GM21786 (cell line): ENCODE data around the gene PCDHA12.
"Not testable (repeated sequence)": the region's sequence is repeated elsewhere in the genome, so short reads cannot be mapped to it uniquely, and the experiment has no call there.

Experiments used
- ATAC-seq: cut with Tn5 transposase; IDR thresholded peaks from one replicate; pipeline ENCODE4 v1.9.1; 2021; ENCODE audit not compliant: unreplicated experiment

Gene PCDHA12

DNA sequence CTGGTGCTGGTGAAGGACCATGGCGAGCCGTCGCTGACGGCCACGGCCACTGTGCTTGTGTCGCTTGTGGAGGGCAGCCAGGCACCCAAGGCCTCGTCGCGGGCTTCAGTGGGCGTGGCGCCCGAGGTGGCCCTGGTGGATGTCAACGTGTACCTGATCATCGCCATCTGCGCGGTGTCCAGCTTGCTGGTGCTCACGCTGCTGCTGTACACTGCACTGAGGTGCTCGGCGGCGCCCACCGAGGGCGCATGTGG, 17.2 kb upstream of the PCDHA12 start:
- no peak for ATAC-seq

DNA sequence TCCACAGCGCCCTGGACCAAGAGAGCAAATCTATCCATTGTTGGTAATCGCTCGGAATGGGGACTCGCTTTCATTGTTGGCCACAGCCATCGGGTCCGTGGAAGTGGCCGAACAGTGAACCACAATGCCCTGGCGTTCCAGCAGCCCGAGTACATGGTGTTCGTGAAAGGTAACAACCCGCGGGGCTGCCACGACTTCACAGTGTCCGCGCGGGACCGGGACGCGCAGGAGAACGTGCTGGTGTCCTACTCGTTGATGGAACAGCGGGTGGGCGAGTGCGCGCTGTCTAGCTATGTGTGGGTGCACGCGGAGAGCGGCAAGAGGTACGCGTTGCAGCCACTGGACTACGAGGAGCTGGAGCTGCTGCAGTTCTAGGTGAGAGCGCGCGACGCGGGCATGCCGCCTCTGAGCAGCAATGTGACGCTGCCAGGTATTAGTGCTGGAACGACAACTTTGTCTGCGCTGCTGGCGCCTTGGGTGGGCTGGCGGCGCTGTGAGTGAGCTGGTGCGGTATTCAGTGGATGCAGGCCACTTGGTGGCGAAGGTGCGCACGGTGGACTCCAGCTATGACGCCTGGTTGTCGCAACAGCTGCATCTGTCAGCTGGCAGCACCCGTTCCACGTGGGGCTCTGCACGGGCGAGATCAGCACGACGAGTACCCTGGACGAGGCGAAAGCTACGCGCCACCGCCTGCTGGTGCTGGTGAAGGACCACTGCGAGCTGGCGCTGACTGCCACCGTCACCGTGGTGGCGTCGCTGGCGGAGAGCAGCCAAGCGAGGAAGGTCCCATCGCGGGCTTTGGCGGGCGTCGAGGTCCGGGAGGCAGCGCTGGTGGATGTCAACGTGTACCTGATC, 12.4 kb upstream of the PCDHA12 start:
- no peak for ATAC-seq

DNA sequence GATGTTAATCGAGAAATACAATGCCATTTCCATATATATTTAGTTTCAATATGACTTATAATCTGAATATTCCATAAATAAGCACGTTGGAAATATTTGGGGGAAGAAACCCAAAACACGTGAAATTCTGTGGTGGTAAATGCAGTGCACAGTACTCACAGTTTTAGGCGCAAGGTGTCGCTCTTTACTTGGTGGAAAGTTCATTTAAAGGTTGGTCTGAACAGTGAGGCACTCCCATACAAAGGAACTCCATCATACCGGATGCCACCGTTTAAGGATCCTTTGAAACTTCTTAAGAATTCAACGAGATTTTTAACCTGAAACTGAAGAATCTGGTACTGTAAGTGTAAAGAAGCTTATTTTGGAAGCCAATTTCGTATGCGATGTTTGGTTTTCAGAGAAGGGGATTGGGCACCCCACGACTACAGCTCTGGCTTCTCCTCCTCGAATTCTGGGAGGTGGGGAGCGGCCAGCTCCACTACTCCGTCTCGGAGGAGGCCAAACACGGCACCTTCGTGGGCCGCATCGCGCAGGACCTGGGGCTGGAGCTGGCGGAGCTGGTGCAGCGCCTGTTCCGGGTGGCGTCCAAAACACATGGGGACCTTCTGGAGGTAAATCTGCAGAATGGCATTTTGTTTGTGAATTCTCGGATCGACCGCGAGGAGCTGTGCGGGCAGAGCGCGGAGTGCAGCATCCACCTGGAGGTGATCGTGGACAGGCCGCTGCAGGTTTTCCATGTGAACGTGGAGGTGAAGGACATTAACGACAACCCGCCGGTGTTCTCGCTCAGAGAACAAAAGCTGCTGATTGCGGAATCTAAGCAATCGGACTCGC, 6.2 kb upstream of the PCDHA12 start, which contains the start of gene PCDHA11:
Gene PCDHA11 (plus strand): TSS at position 237 of the 834 bp plus-strand sequence. CDS start 147 bp downstream, at position 384.
- no peak for ATAC-seq

DNA sequence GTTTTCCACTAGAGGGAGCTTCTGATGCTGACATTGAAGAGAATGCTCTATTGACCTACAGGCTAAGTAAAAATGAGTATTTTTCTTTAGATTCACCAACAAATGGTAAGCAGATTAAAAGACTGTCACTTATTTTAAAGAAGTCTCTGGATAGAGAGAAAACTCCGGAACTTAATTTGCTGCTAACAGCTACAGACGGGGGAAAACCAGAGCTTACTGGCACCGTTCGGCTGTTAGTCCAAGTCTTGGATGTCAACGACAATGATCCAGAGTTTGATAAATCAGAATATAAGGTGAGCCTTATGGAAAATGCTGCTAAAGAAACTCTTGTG, 5.6 kb upstream of the PCDHA12 start:
- no peak for ATAC-seq

DNA sequence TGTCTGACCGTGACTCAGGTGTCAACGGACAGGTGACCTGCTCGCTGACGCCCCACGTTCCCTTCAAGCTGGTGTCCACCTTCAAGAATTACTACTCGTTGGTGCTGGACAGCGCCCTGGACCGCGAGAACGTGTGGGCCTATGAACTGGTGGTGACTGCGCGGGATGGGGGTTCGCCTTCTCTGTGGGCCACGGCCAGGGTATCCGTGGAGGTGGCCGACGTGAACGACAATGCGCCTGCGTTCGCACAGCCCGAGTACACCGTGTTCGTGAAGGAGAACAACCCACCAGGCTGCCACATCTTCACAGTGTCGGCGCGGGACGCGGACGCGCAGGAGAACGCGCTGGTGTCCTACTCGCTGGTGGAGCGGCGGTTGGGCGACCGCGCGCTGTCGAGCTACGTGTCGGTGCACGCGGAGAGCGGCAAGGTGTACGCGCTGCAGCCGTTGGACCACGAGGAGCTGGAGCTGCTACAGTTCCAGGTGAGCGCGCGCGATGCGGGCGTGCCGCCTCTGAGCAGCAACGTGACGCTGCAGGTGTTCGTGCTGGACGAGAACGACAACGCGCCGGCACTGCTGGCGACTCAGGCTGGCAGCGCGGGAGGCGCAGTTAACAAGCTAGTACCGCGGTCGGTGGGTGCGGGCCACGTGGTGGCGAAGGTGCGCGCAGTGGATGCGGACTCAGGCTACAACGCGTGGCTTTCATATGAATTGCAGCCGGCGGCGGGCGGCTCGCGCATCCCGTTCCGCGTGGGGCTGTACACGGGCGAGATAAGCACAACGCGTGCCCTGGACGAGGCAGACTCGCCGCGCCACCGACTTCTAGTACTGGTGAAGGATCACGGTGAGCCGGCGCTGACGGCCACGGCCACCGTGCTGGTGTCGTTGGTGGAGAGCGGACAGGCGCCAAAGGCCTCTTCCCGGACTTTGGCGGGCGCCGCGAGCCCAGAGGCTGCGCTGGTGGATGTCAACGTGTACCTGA, 4.6 kb upstream of the PCDHA12 start:
- no peak for ATAC-seq

DNA sequence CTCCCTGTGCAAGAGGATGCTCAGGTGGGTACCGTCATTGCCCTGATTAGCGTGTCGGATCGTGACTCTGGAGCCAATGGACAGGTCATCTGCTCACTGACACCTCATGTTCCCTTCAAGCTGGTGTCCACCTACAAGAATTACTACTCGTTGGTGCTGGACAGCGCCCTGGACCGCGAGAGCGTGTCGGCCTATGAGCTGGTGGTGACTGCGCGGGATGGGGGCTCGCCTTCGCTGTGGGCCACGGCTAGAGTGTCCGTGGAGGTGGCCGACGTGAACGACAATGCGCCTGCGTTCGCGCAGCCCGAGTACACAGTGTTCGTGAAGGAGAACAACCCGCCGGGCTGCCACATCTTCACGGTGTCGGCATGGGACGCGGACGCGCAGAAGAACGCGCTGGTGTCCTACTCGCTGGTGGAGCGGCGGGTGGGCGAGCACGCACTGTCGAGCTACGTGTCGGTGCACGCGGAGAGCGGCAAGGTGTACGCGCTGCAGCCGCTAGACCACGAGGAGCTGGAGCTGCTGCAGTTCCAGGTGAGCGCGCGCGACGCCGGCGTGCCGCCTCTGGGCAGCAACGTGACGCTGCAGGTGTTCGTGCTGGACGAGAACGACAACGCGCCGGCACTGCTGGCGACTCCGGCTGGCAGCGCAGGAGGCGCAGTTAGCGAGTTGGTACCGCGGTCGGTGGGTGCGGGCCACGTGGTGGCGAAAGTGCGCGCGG, 1.6 kb downstream of the PCDHA12 start:
- ATAC-seq, result not testable (repeated sequence)

DNA sequence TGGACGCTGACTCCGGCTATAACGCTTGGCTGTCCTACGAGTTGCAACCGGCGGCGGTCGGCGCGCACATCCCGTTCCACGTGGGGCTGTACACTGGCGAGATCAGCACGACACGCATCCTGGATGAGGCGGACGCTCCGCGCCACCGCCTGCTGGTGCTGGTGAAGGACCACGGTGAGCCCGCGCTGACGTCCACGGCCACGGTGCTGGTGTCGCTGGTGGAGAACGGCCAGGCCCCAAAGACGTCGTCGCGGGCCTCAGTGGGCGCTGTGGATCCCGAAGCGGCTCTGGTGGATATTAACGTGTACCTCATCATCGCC, 2.1 kb downstream of the PCDHA12 start:
- ATAC-seq, result no peak

DNA sequence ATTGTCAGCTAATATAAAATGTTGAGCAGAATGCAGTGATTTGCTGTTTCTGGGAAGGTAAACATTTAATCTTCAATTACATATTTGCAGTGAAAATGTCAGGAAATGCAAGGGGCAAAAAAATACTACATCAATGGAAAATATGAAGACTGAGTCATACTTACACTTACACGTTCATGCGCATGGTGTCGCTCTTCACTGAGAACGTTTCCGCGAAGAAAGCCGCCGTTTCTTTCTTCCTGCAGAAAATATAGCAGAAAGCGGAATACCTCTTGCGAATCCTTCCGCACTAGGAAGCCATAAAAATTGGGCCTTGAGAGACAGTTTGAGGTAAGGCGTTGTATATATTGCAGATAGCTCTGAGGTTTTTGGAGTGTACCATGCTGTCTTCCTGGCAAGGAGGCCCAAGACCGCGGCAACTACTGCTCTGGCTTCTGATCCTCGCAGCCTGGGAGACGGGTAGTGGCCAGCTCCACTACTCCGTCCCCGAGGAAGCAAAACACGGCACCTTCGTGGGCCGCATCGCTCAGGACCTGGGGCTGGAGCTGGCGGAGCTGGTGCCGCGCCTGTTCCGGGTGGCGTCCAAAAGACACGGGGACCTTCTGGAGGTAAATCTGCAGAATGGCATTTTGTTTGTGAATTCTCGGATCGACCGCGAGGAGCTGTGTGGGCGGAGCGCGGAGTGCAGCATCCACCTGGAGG, 6.9 kb downstream of the PCDHA12 start, which contains the start of gene PCDHA13:
Gene PCDHA13 (plus strand): TSS at position 236 of the 702 bp plus-strand sequence. CDS start 145 bp downstream, at position 381.
- no peak for ATAC-seq

DNA sequence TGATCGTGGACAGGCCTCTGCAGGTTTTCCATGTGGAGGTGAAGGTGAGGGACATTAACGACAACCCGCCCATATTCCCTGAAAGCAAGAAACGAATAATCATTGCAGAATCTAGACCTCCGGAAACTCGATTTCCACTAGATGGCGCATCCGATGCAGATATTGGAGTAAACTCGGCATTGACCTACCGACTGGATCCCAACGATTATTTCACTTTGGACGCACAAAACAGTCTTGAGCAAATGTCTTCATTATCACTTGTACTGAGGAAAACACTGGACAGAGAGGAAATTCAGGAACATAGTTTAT, 7.4 kb downstream of the PCDHA12 start:
- ATAC-seq, result no peak

DNA sequence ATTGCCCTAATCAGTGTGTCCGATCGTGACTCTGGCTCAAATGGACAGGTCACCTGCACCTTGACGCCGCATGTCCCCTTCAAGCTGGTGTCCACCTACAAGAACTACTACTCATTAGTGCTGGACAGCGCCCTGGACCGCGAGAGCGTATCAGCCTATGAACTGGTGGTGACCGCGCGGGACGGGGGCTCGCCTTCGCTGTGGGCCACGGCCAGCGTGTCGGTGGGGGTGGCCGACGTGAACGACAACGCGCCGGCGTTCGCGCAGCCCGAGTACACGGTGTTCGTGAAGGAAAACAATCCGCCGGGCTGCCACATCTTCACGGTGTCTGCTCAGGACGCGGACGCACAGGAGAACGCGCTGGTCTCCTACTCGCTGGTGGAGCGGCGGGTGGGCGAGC, 8.3 kb downstream of the PCDHA12 start:
- ATAC-seq, result no peak

DNA sequence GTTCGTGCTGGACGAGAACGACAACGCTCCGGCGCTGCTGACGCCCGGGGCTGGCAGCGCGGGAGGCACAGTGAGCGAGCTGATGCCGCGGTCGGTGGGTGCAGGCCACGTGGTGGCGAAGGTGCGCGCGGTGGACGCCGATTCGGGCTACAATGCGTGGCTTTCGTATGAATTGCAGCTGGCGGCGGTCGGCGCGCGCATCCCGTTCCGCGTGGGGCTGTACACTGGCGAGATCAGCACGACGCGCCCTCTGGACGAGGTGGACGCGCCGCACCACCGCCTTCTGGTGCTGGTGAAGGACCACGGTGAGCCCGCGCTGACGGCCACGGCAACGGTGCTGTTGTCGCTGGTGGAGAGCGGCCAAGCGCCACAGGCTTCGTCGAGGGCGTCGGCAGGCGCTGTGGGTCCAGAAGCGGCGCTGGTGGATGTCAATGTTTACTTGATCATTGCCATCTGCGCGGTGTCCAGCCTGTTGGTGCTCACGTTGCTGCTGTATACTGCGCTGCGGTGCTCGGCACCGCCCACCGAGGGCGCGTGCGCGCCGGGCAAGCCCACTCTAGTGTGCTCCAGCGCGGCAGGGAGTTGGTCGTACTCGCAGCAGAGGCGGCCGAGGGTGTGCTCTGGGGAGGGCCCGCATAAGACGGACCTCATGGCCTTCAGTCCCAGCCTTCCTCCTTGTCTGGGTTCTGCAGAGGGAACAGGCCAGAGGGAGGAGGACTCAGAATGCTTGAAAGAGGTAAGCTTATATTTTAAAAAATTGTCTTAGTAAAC, 9.0 kb downstream of the PCDHA12 start:
- ATAC-seq, result no peak

DNA sequence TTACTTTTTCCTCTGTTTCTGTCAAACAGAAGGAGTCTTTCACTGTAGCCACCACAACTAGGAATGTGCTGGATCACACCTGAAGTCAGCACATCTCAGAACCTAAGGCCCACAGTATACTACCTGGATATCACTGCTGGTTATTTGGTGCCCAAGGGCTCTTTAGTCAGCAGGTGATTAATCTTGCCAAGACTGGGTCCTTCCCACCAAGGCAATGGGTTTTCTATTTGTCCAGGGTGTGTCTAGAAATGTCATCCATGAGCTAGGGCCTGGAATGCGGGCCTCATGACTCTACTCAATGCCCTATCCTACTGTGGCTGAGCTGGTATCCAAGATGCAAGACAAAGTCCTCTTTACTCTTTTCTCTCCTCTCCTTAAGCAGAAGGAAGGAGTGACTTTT, 41.2 kb downstream of the PCDHA12 start:
- ATAC-seq, result no peak

DNA sequence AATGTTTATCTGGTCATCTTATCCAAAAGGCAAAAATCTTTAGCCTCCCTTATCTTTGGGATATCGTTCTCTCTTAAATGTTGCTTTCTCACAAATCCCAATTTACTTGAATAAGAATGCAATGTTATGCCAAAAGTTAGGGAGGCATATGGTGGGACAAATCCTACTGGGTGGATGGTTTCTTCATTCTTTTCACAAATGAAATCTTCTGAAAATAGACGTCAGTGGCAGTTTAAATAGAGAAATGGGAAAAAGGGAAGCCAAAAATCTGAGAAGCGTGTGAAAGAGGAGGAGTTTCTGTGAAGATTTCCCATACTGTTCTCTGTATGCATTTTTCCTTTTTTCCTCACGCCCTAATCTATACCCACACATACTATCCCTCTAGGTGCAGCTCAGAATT, 48.5 kb downstream of the PCDHA12 start:
- no peak for ATAC-seq

DNA sequence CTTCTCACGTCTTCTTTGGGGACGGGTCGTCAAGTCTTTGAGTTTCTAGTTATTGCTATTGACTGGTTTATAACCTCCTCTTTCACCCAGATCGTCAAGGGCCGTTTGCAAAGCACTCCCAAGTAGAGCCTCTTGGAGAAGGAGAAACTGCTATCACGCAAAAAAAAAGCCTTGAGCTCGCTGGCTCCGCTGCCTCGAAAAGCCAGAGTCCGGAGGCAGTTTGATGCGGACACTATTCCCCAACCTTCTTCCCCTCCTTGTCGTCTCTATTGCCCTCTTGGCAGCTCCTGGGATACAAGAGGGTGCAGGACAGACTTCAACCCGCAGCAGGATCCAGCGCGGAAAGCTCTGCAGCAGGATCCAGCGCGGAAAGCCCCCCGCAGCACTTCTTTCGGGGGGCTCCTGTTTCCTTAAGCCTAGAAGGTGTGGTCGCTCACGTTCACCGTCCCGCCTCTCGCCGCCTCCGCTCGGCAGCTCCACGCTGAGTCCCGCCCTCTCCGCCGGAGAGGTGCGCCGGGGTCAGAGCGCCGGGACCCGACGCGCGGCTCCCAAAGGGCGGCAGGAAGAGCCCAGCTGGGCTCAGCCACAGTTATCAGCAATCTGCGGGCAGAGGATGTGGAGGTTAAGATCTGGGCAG, 50.8 kb downstream of the PCDHA12 start, which contains the start of gene PCDHAC1:
Gene PCDHAC1 (plus strand): TSS at position 494 of the 637 bp plus-strand sequence. CDS start 594 bp downstream, outside the sequence.
- ATAC-seq, result no peak

DNA sequence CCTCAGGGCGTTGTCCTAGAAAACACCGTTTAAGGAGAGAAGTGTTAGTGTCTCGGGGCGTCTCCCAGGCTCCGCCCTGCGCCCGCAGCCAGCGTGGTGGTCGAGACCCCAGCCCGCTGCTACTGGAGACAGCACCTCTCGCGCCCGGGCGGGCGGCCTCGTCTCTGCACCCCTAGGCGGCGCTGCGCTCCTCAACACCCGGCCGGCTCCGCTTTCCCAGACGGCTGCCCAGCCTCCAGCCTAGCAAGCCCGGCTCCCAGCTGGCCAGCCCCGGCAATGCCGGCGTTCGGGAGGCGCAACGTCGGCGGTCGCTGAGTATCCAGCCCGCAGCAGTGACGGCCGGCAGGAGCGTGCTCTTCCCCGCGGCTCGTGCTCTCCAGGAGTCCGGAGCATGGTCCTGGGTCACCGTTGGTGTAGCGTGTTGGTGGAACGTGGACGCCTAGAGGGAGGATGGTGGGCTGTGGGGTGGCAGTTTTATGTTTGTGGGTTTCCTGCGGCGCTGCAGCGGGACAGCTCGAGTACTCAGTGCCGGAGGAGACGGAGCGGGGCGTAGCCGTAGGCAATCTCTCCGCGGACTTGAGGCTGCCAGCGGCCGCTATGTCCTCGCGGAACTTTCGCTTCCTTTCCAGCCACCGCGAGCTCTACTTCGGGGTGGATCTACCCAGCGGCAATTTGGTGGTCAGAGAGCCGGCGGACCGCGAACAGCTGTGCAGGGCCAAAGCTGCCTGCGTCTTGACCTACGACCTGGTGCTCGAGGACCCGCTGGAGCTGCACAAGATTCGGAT, 51.5 kb downstream of the PCDHA12 start:
- ATAC-seq, result no peak

DNA sequence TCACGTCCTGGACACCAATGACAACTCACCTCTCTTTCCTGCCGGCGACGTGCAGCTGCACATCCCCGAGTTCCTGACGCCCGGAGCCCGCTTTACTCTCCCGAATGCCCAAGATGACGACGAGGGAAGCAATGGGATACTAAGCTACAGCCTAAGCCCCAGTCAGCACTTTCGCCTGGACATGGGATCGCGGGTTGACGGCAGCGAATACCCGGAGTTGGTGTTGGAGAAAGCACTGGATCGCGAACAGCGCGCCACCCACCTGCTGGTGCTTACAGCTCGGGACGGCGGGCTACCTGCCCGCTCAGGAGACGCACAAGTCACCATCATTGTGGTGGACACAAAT, 52.1 kb downstream of the PCDHA12 start:
- no peak for ATAC-seq
